ENCODE results near the gene GPR17. TPM values are rescaled to one million over a fixed set of nuclear protein-coding genes. Genes with fewer than 3 reads are reported as not detected.

The GPR17 gene
- polyA plus RNA-seq, 2 donors = 0.26 to 1.6 TPM

DNA sequence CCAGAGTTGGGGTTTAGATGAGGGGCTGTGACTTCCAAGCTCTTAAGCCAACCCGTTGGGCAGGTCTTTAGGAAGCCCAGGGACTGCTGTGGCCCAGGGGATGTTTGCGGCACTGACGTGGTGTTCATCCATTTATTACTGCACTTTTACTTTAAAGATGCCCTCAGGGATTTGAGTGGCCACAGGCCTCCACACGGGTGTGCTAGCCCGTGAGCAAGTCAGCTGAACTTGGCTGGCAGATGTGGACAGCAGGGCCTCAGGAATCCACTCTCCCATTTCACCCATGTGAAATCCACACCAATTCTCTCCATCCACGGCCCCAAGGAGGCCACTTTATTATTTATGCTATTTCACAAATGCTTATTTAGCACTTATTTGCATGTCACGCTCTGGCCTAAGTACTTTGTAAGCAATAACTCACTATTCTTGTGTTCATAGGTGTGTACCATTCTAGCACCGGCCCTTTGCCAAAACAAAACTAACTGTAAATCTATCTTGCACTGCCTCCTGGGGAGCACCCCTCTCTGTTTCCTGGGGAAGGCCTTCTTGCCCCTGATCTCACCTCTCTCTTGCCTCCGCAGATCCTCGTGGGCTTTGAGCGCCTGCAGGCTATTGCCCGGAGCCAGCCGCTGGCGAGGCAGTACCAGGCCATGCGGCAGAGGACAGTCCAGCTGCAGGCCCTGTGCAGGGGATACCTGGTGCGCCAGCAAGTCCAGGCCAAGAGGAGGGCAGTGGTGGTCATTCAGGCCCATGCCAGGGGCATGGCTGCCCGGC lies 39.1 kb upstream of the GPR17 start:
- no peaks in the 10 kb centered on the region for H3K36me3 ChIP-seq (ENCODE audit: control insufficient read depth in 2 of 2, insufficient read depth in 2 of 2, low read length in 1 of 2)
- H3K27me3 ChIP-seq (ENCODE audit: control insufficient read depth in 1 of 2, insufficient read depth in 2 of 2, low read length in 2 of 2) = no peaks in the 10 kb centered on the region

GRCh38 chr2:127607399-127607908 lies 38.5 kb upstream of the GPR17 start:
- no peaks in the 10 kb centered on the region for H3K36me3 ChIP-seq (ENCODE audit: control insufficient read depth in 2 of 2, insufficient read depth in 2 of 2, low read length in 1 of 2)
- H3K27ac ChIP-seq (ENCODE audit: low read depth in 2 of 2, low read length in 1 of 2) = no peak overlapping the region
- H3K4me1 ChIP-seq (ENCODE audit: control insufficient read depth in 2 of 2, insufficient read depth in 2 of 2, low read length in 1 of 2) = no peaks in the 10 kb centered on the region
- H3K4me3 ChIP-seq (ENCODE audit: low read depth in 1 of 2, low read length in 2 of 2) = no peak overlapping the region
- WGBS, 2 donors = 93 to 94% methylated on average over 9 of the region's 9 CpGs
- peaks cover 3 to 7% of the 10 kb centered on the region in 2 donors for H3K9me3 ChIP-seq (ENCODE audit: control insufficient read depth in 2 of 2, insufficient read depth in 1 of 2, low read depth in 1 of 2, low read length in 1 of 2)
- H3K27me3 ChIP-seq (ENCODE audit: control insufficient read depth in 1 of 2, insufficient read depth in 2 of 2, low read length in 2 of 2) = no peaks in the 10 kb centered on the region

More for the DNA sequence above, 39.1 kb upstream of the GPR17 start:
- Histone ChIP-seq H3K4me3 (ENCODE audit: low read depth in 1 of 2, low read length in 2 of 2) (no peak overlapping the region), H3K9me3 (ENCODE audit: control insufficient read depth in 2 of 2, insufficient read depth in 1 of 2, low read depth in 1 of 2, low read length in 1 of 2) (peaks cover 3% of the 10 kb centered on the region in 2 donors), H3K4me1 (ENCODE audit: control insufficient read depth in 2 of 2, insufficient read depth in 2 of 2, low read length in 1 of 2) (no peaks in the 10 kb centered on the region), H3K27ac (ENCODE audit: low read depth in 2 of 2, low read length in 1 of 2) (no peak overlapping the region)
- 87 to 88% methylated on average over 17 of the region's 17 CpGs for WGBS, 2 donors

DNA sequence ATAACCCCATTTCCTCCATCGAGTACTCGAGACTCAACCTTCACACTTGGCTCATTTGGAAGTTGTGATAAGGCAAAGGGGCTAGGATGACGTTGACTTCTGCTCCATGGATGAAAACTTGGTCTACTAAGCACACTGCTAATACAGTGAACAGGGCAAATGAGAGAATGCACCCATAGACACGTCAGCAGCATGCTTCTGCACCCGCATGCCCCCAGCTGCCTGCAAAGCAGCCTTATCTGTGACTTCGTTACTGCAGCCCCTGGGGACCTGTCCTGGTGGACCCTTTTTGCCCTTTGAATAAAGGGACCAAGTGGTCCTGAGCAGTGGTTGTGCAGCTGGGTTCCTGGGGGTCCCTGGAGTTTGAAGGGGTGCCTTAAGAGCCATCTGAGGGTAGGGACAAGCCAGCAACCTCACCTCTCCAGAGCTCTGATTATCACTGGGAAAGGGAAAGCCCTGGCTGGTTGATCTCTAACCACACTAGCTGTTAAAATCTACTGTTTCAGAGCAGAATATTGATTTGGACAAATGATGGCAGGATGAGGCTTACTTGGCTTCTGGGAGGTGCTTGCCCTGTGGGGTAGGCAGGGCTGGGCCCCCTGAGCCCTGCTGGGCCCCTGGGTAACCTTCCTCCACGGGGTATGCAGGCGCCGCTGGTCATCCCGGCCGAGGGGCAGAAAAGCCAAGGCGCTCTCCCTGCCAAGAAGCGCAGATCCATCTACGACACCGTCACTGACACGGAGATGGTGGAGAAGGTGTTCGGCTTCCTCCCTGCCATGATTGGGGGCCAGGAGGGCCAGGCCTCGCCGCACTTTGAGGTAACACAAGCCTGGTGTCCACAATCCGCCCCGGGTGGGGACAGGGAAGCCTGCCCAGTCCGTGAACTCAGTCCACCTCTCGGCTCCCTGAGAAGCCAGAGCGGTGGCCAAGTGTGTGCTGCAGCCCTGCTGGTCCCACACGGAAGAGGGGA lies 37.6 kb upstream of the GPR17 start:
- no peak overlapping the region for H3K27ac ChIP-seq (ENCODE audit: low read depth in 2 of 2, low read length in 1 of 2)
- peaks cover 3 to 9% of the 10 kb centered on the region in 2 donors for H3K9me3 ChIP-seq (ENCODE audit: control insufficient read depth in 2 of 2, insufficient read depth in 1 of 2, low read depth in 1 of 2, low read length in 1 of 2)
- no peak overlapping the region for H3K4me3 ChIP-seq (ENCODE audit: low read depth in 1 of 2, low read length in 2 of 2)
- H3K4me1 ChIP-seq (ENCODE audit: control insufficient read depth in 2 of 2, insufficient read depth in 2 of 2, low read length in 1 of 2) = no peaks in the 10 kb centered on the region
- no peaks in the 10 kb centered on the region for H3K36me3 ChIP-seq (ENCODE audit: control insufficient read depth in 2 of 2, insufficient read depth in 2 of 2, low read length in 1 of 2)
- WGBS, 2 donors = 85 to 86% methylated on average over 25 of the region's 25 CpGs
- no peaks in the 10 kb centered on the region for H3K27me3 ChIP-seq (ENCODE audit: control insufficient read depth in 1 of 2, insufficient read depth in 2 of 2, low read length in 2 of 2)

DNA sequence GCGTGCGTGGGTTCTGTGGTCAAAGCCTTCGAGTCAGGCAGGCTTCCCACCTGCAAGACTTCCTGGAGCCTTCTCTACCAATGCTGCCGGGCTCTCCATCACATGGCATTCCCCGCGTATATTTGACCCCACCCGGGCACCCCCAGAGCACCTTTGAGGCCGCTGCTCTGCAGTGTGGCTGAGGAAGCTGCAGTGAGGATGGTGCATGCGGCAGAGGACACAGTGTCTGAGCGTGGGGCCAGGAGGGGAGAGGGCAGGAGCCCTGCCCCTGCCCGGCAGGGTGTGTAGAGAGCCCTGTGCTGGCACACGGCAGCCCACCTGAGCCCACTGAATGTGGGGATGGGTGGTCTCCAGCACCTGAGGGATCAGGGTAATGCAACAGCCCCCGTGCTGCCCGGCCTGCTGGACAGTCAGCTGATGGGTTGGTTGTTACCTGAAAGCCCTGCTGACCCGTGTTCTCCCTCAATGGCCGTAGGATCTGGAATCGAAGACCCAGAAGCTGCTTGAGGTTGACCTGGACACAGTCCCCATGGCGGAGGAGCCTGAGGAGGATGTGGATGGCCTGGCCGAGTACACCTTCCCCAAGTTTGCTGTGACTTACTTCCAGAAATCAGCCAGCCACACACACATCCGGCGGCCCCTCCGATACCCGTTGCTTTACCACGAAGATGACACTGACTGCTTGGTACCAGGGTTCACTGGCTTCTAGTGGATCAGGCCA lies 36.8 kb upstream of the GPR17 start:
- no peak overlapping the region for H3K27ac ChIP-seq (ENCODE audit: low read depth in 2 of 2, low read length in 1 of 2)
- H3K27me3 ChIP-seq (ENCODE audit: control insufficient read depth in 1 of 2, insufficient read depth in 2 of 2, low read length in 2 of 2) = no peaks in the 10 kb centered on the region
- 88 to 91% methylated on average over 24 of the region's 24 CpGs for WGBS, 2 donors
- H3K36me3 ChIP-seq (ENCODE audit: control insufficient read depth in 2 of 2, insufficient read depth in 2 of 2, low read length in 1 of 2) = no peaks in the 10 kb centered on the region
- peaks cover 3 to 9% of the 10 kb centered on the region in 2 donors for H3K9me3 ChIP-seq (ENCODE audit: control insufficient read depth in 2 of 2, insufficient read depth in 1 of 2, low read depth in 1 of 2, low read length in 1 of 2)
- H3K4me1 ChIP-seq (ENCODE audit: control insufficient read depth in 2 of 2, insufficient read depth in 2 of 2, low read length in 1 of 2) = no peaks in the 10 kb centered on the region
- no peak overlapping the region for H3K4me3 ChIP-seq (ENCODE audit: low read depth in 1 of 2, low read length in 2 of 2)

- no peaks in the 10 kb centered on the region for H3K36me3 ChIP-seq (ENCODE audit: control insufficient read depth in 2 of 2, insufficient read depth in 2 of 2, low read length in 1 of 2)
- peaks cover 3 to 9% of the 10 kb centered on the region in 2 donors for H3K9me3 ChIP-seq (ENCODE audit: control insufficient read depth in 2 of 2, insufficient read depth in 1 of 2, low read depth in 1 of 2, low read length in 1 of 2)
- H3K27me3 ChIP-seq (ENCODE audit: control insufficient read depth in 1 of 2, insufficient read depth in 2 of 2, low read length in 2 of 2) = no peaks in the 10 kb centered on the region
- no peaks in the 10 kb centered on the region for H3K4me1 ChIP-seq (ENCODE audit: control insufficient read depth in 2 of 2, insufficient read depth in 2 of 2, low read length in 1 of 2)
- 95 to 97% methylated on average over 8 of the region's 8 CpGs for WGBS, 2 donors
- no peak overlapping the region for H3K4me3 ChIP-seq (ENCODE audit: low read depth in 1 of 2, low read length in 2 of 2)
- no peak overlapping the region for H3K27ac ChIP-seq (ENCODE audit: low read depth in 2 of 2, low read length in 1 of 2)
Measured at GRCh38 chr2:127609818-127610217, 36.1 kb upstream of the GPR17 start.

- 80 to 83% methylated on average over 1 of the region's 1 CpG for WGBS, 2 donors
- no peaks in the 10 kb centered on the region for H3K36me3 ChIP-seq (ENCODE audit: control insufficient read depth in 2 of 2, insufficient read depth in 2 of 2, low read length in 1 of 2)
- no peak overlapping the region for H3K27ac ChIP-seq (ENCODE audit: low read depth in 2 of 2, low read length in 1 of 2)
- no peak overlapping the region for H3K4me3 ChIP-seq (ENCODE audit: low read depth in 1 of 2, low read length in 2 of 2)
- H3K27me3 ChIP-seq (ENCODE audit: control insufficient read depth in 1 of 2, insufficient read depth in 2 of 2, low read length in 2 of 2) = no peaks in the 10 kb centered on the region
- peaks cover 3 to 9% of the 10 kb centered on the region in 2 donors for H3K9me3 ChIP-seq (ENCODE audit: control insufficient read depth in 2 of 2, insufficient read depth in 1 of 2, low read depth in 1 of 2, low read length in 1 of 2)
- no peaks in the 10 kb centered on the region for H3K4me1 ChIP-seq (ENCODE audit: control insufficient read depth in 2 of 2, insufficient read depth in 2 of 2, low read length in 1 of 2)
Measured at GRCh38 chr2:127610561-127610960, 35.4 kb upstream of the GPR17 start.

GRCh38 chr2:127611076-127611925 lies 34.7 kb upstream of the GPR17 start:
- 88 to 91% methylated on average over 11 of the region's 11 CpGs for WGBS, 2 donors
- Histone ChIP-seq H3K27ac (ENCODE audit: low read depth in 2 of 2, low read length in 1 of 2) (no peak overlapping the region), H3K9me3 (ENCODE audit: control insufficient read depth in 2 of 2, insufficient read depth in 1 of 2, low read depth in 1 of 2, low read length in 1 of 2) (peaks cover 3 to 9% of the 10 kb centered on the region in 2 donors), H3K4me3 (ENCODE audit: low read depth in 1 of 2, low read length in 2 of 2) (no peak overlapping the region), H3K27me3 (ENCODE audit: control insufficient read depth in 1 of 2, insufficient read depth in 2 of 2, low read length in 2 of 2) (no peaks in the 10 kb centered on the region), H3K4me1 (ENCODE audit: control insufficient read depth in 2 of 2, insufficient read depth in 2 of 2, low read length in 1 of 2) (no peaks in the 10 kb centered on the region), H3K36me3 (ENCODE audit: control insufficient read depth in 2 of 2, insufficient read depth in 2 of 2, low read length in 1 of 2) (no peaks in the 10 kb centered on the region)

GRCh38 chr2:127612111-127612822 lies 33.7 kb upstream of the GPR17 start:
- Histone ChIP-seq H3K4me3 (ENCODE audit: low read depth in 1 of 2, low read length in 2 of 2) (no peak overlapping the region), H3K9me3 (ENCODE audit: control insufficient read depth in 2 of 2, insufficient read depth in 1 of 2, low read depth in 1 of 2, low read length in 1 of 2) (peaks cover 3 to 9% of the 10 kb centered on the region in 2 donors), H3K27ac (ENCODE audit: low read depth in 2 of 2, low read length in 1 of 2) (no peak overlapping the region), H3K27me3 (ENCODE audit: control insufficient read depth in 1 of 2, insufficient read depth in 2 of 2, low read length in 2 of 2) (no peaks in the 10 kb centered on the region), H3K4me1 (ENCODE audit: control insufficient read depth in 2 of 2, insufficient read depth in 2 of 2, low read length in 1 of 2) (no peaks in the 10 kb centered on the region), H3K36me3 (ENCODE audit: control insufficient read depth in 2 of 2, insufficient read depth in 2 of 2, low read length in 1 of 2) (no peaks in the 10 kb centered on the region)
- 89 to 90% methylated on average over 13 of the region's 13 CpGs for WGBS, 2 donors

Data from esophagus (tissue), 2 donors.